ENCODE measurements around the gene HTRA1.

HTRA1 gene

DNA sequence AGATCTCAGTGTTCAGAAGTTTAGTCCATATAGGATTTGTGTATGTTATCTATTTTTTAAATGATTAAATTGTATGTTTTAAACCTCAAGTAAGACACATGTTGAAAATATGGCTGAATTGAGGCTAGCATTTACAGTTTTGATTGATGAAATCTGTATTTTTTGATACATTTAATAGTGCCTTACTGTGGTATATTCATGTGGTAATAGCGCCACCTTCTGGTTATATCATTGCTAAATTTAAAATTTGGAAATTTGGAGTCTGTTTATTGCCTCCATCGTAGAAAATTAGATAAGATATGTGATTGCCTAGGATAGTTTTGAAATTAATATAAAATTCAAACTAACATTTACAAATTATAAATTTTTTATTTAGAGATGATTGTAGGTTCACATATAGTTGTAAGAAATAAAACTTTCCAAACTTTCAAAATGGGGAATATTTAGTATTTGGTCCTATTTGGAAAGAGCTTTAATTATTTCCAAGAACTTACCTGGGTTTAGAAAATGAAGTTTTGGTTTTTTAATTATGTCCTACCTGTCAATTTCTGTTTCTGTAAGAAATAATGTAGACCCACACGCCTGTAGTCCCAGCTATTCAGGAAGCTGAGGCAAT is 26.0 kb upstream of the HTRA1 start:
- H3K9ac ChIP-seq (ENCODE audit: low read length), result no peak overlapping the region
- H4K20me1 ChIP-seq (ENCODE audit: insufficient read depth, low read length), result no peaks in the 10 kb centered on the region
- no peaks in the 10 kb centered on the region for H3K9me2 ChIP-seq (ENCODE audit: low read depth, low read length)
- H3K4me1 ChIP-seq (ENCODE audit: insufficient read depth, low read length, severe bottlenecking), result no peaks in the 10 kb centered on the region
- no peaks in the 10 kb centered on the region for H3F3A ChIP-seq (ENCODE audit: insufficient read depth, low read length)
- H3K79me2 ChIP-seq (ENCODE audit: insufficient read depth, low read length), result no peaks in the 10 kb centered on the region
- no peak overlapping the region for H3K4me3 ChIP-seq (ENCODE audit: low read depth, low read length, poor library complexity, severe bottlenecking)
- no peak overlapping the region for H3K4me2 ChIP-seq (ENCODE audit: low read length)
- H3K27me3 ChIP-seq (ENCODE audit: insufficient read depth, low read length), result no peaks in the 10 kb centered on the region
- no peaks in the 10 kb centered on the region for H3K36me3 ChIP-seq (ENCODE audit: insufficient read depth, low read length)
- no peaks in the 10 kb centered on the region for H3K9me3 ChIP-seq (ENCODE audit: low read length)
- no peak overlapping the region for H3K27ac ChIP-seq (ENCODE audit: low read depth, low read length, poor library complexity, severe bottlenecking)
- TF ChIP-seq, protein P1, sequence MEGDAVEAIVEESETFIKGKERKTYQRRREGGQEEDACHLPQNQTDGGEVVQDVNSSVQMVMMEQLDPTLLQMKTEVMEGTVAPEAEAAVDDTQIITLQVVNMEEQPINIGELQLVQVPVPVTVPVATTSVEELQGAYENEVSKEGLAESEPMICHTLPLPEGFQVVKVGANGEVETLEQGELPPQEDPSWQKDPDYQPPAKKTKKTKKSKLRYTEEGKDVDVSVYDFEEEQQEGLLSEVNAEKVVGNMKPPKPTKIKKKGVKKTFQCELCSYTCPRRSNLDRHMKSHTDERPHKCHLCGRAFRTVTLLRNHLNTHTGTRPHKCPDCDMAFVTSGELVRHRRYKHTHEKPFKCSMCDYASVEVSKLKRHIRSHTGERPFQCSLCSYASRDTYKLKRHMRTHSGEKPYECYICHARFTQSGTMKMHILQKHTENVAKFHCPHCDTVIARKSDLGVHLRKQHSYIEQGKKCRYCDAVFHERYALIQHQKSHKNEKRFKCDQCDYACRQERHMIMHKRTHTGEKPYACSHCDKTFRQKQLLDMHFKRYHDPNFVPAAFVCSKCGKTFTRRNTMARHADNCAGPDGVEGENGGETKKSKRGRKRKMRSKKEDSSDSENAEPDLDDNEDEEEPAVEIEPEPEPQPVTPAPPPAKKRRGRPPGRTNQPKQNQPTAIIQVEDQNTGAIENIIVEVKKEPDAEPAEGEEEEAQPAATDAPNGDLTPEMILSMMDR (IDR thresholded peaks at IDR 0.05; ENCODE audit: low read length), result peak; percentile 62
- no peak for TF ChIP-seq EZH2 (IDR thresholded peaks at IDR 0.05; ENCODE audit: borderline replicate concordance, low read length)
- H2AFZ ChIP-seq (ENCODE audit: low read length), result no peak overlapping the region

DNA sequence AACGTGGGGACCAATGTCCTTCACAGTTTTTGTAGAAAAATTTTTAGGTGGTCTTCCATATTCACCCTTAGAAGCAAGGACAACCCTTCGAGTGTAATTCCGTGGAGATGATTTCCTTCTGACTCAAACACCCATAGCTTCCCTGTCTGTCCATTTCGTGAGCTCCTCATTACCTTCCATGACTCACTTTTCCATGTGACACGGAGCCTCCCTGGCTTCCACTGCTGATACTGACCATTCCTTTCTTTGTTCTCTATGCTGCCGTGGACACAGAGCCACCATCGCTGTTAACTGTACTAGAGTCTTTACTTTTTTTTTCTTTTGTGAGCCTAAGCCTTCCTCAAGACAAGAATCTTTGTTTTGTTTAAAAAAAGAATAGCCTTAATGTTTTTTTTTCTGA is 19.4 kb upstream of the HTRA1 start:
- H3K36me3 ChIP-seq (ENCODE audit: insufficient read depth, low read length), result no peaks in the 10 kb centered on the region
- H3K4me1 ChIP-seq (ENCODE audit: insufficient read depth, low read length, severe bottlenecking), result no peaks in the 10 kb centered on the region
- H3K9ac ChIP-seq (ENCODE audit: low read length), result no peak overlapping the region
- TF ChIP-seq, protein P1 (IDR thresholded peaks at IDR 0.05; ENCODE audit: low read length), result no peak
- no peak for TF ChIP-seq EZH2 (IDR thresholded peaks at IDR 0.05; ENCODE audit: borderline replicate concordance, low read length)
- H3K9me3 ChIP-seq (ENCODE audit: low read length), result no peaks in the 10 kb centered on the region
- H4K20me1 ChIP-seq (ENCODE audit: insufficient read depth, low read length), result no peaks in the 10 kb centered on the region
- no peaks in the 10 kb centered on the region for H3K27me3 ChIP-seq (ENCODE audit: insufficient read depth, low read length)
- no peaks in the 10 kb centered on the region for H3K79me2 ChIP-seq (ENCODE audit: insufficient read depth, low read length)
- H3K4me3 ChIP-seq (ENCODE audit: low read depth, low read length, poor library complexity, severe bottlenecking), result no peak overlapping the region
- no peaks in the 10 kb centered on the region for H3K9me2 ChIP-seq (ENCODE audit: low read depth, low read length)
- H3F3A ChIP-seq (ENCODE audit: insufficient read depth, low read length), result no peaks in the 10 kb centered on the region
- H3K4me2 ChIP-seq (ENCODE audit: low read length), result no peak overlapping the region
- no peak overlapping the region for H2AFZ ChIP-seq (ENCODE audit: low read length)
- no peak overlapping the region for H3K27ac ChIP-seq (ENCODE audit: low read depth, low read length, poor library complexity, severe bottlenecking)

- Histone ChIP-seq H3K4me3 (ENCODE audit: low read depth, low read length, poor library complexity, severe bottlenecking) (no peak overlapping the region), H3K4me2 (ENCODE audit: low read length) (no peak overlapping the region)
Measured at GRCh38 chr10:122445469-122445868, 15.9 kb upstream of the HTRA1 start.

More at GRCh38 chr10:122445469-122445868, 15.9 kb upstream of the HTRA1 start:
- no peak overlapping the region for H3K27ac ChIP-seq (ENCODE audit: low read depth, low read length, poor library complexity, severe bottlenecking)
- no peaks in the 10 kb centered on the region for H3K9me2 ChIP-seq (ENCODE audit: low read depth, low read length)
- TF ChIP-seq EZH2 (IDR thresholded peaks at IDR 0.05; ENCODE audit: borderline replicate concordance, low read length), result no peak
- TF ChIP-seq, protein P1 (IDR thresholded peaks at IDR 0.05; ENCODE audit: low read length), result no peak
- no peaks in the 10 kb centered on the region for H3F3A ChIP-seq (ENCODE audit: insufficient read depth, low read length)
- H3K9ac ChIP-seq (ENCODE audit: low read length), result no peak overlapping the region
- H3K36me3 ChIP-seq (ENCODE audit: insufficient read depth, low read length), result no peaks in the 10 kb centered on the region
- no peaks in the 10 kb centered on the region for H4K20me1 ChIP-seq (ENCODE audit: insufficient read depth, low read length)
- no peak overlapping the region for H2AFZ ChIP-seq (ENCODE audit: low read length)
- H3K79me2 ChIP-seq (ENCODE audit: insufficient read depth, low read length), result no peaks in the 10 kb centered on the region
- no peaks in the 10 kb centered on the region for H3K4me1 ChIP-seq (ENCODE audit: insufficient read depth, low read length, severe bottlenecking)
- H3K9me3 ChIP-seq (ENCODE audit: low read length), result no peaks in the 10 kb centered on the region
- no peaks in the 10 kb centered on the region for H3K27me3 ChIP-seq (ENCODE audit: insufficient read depth, low read length)
